ENCODE measurements around the gene ITGA11. TPM values are rescaled to one million over a fixed set of nuclear protein-coding genes. Genes with fewer than 3 reads are reported as not detected.

ITGA11 gene
- total RNA-seq, 5 donors from 2014 or later (not counting 1 experiment from before 2014, with no cell fraction given): 0.07 to 0.95 (median 0.18) TPM; not detected in 2

- H3K9me3 ChIP-seq: no peaks in the 10 kb centered on the region
- H3K27ac ChIP-seq (ENCODE audit: low read length): no peak overlapping the region
- Mint-ChIP-seq H3K27ac (no peak overlapping the region), H3K36me3 (no peaks in the 10 kb centered on the region), H3K4me3 (no peak overlapping the region), H3K9me3 (no peaks in the 10 kb centered on the region), H3K4me1 (no peaks in the 10 kb centered on the region), H3K27me3 (peaks cover 3 to 4% of the 10 kb centered on the region in 2 donors)
- ChIA-PET POLR2A (no interaction called here), CTCF (no interaction called here)
- DNase-seq: no peak
- H3K4me1 ChIP-seq (ENCODE audit: control insufficient read depth in 1 of 2, extremely low read depth in 1 of 2, insufficient read depth in 2 of 2, low read length in 2 of 2): no peaks in the 10 kb centered on the region
- no peak overlapping the region for H3K4me3 ChIP-seq (ENCODE audit: control insufficient read depth in 1 of 2, extremely low read depth in 1 of 2, low read length in 1 of 2)
- H3K36me3 ChIP-seq (ENCODE audit: control insufficient read depth in 2 of 2, extremely low read depth in 1 of 2, insufficient read depth in 1 of 2, low read length in 1 of 2): no peaks in the 10 kb centered on the region
- WGBS (ENCODE audit: insufficient coverage): no CpG with 5 or more reads among the region's 2 CpGs
- H3K27me3 ChIP-seq (replicated peaks in 1 of 2; ENCODE audit: control insufficient read depth in 2 of 2, extremely low read depth in 1 of 2, insufficient read depth in 2 of 2, low read length in 1 of 2): peaks cover 0 to 8% of the 10 kb centered on the region in 2 experiments
- ATAC-seq (replicated peaks in 1 of 4): no peak
These were observed 14.1 kb downstream of the ITGA11 start for GRCh38 chr15:68417897-68418296.

GRCh38 chr15:68417051-68417450, 14.9 kb downstream of the ITGA11 start:
- peaks cover 3 to 4% of the 10 kb centered on the region in 2 donors for H3K27me3 Mint-ChIP-seq
- no peaks in the 10 kb centered on the region for H3K36me3 Mint-ChIP-seq
- no peak overlapping the region for H3K4me3 ChIP-seq (ENCODE audit: control insufficient read depth in 1 of 2, extremely low read depth in 1 of 2, low read length in 1 of 2)
- H3K9me3 ChIP-seq: no peaks in the 10 kb centered on the region
- ChIA-PET POLR2A (no interaction called here), CTCF (no interaction called here)
- no peaks in the 10 kb centered on the region for H3K4me1 ChIP-seq (ENCODE audit: control insufficient read depth in 1 of 2, extremely low read depth in 1 of 2, insufficient read depth in 2 of 2, low read length in 2 of 2)
- no peaks in the 10 kb centered on the region for H3K4me1 Mint-ChIP-seq
- no peak for DNase-seq
- no peak overlapping the region for H3K4me3 Mint-ChIP-seq
- no peaks in the 10 kb centered on the region for H3K36me3 ChIP-seq (ENCODE audit: control insufficient read depth in 2 of 2, extremely low read depth in 1 of 2, insufficient read depth in 1 of 2, low read length in 1 of 2)
- H3K9me3 Mint-ChIP-seq: no peaks in the 10 kb centered on the region
- peaks cover 0 to 7% of the 10 kb centered on the region in 2 experiments for H3K27me3 ChIP-seq (replicated peaks in 1 of 2; ENCODE audit: control insufficient read depth in 2 of 2, extremely low read depth in 1 of 2, insufficient read depth in 2 of 2, low read length in 1 of 2)
- no peak overlapping the region for H3K27ac Mint-ChIP-seq
- no peak for ATAC-seq (replicated peaks in 1 of 4)
- no peak overlapping the region for H3K27ac ChIP-seq (ENCODE audit: low read length)
- WGBS (ENCODE audit: insufficient coverage): 96% methylated on average over 2 of the region's 3 CpGs

GRCh38 chr15:68416158-68416535, 15.8 kb downstream of the ITGA11 start:
- H3K9me3 ChIP-seq: no peaks in the 10 kb centered on the region

GRCh38 chr15:68415501-68416157, 16.3 kb downstream of the ITGA11 start:
- no peaks in the 10 kb centered on the region for H3K4me1 Mint-ChIP-seq
- H3K36me3 Mint-ChIP-seq: no peaks in the 10 kb centered on the region
- Histone ChIP-seq H3K36me3 (ENCODE audit: control insufficient read depth in 2 of 2, extremely low read depth in 1 of 2, insufficient read depth in 1 of 2, low read length in 1 of 2) (no peaks in the 10 kb centered on the region), H3K27me3 (replicated peaks in 1 of 2; ENCODE audit: control insufficient read depth in 2 of 2, extremely low read depth in 1 of 2, insufficient read depth in 2 of 2, low read length in 1 of 2) (peaks cover 0 to 5% of the 10 kb centered on the region in 2 experiments), H3K4me3 (ENCODE audit: control insufficient read depth in 1 of 2, extremely low read depth in 1 of 2, low read length in 1 of 2) (no peak overlapping the region), H3K9me3 (no peaks in the 10 kb centered on the region), H3K4me1 (ENCODE audit: control insufficient read depth in 1 of 2, extremely low read depth in 1 of 2, insufficient read depth in 2 of 2, low read length in 2 of 2) (no peaks in the 10 kb centered on the region), H3K27ac (ENCODE audit: low read length) (no peak overlapping the region)
- ChIA-PET POLR2A (no interaction called here), CTCF (no interaction called here)
- ATAC-seq (replicated peaks in 1 of 4): no peak
- no peak overlapping the region for H3K4me3 Mint-ChIP-seq
- H3K27ac Mint-ChIP-seq: no peak overlapping the region
- WGBS (ENCODE audit: insufficient coverage): 54% methylated on average over 3 of the region's 6 CpGs
- no peaks in the 10 kb centered on the region for H3K27me3 Mint-ChIP-seq
- no peak for DNase-seq
- no peaks in the 10 kb centered on the region for H3K9me3 Mint-ChIP-seq

More at GRCh38 chr15:68416158-68416535, 15.8 kb downstream of the ITGA11 start:
- no peak overlapping the region for H3K27ac Mint-ChIP-seq
- no peaks in the 10 kb centered on the region for H3K4me1 Mint-ChIP-seq
- no peaks in the 10 kb centered on the region for H3K36me3 Mint-ChIP-seq
- Histone ChIP-seq H3K4me1 (ENCODE audit: control insufficient read depth in 1 of 2, extremely low read depth in 1 of 2, insufficient read depth in 2 of 2, low read length in 2 of 2) (no peaks in the 10 kb centered on the region), H3K4me3 (ENCODE audit: control insufficient read depth in 1 of 2, extremely low read depth in 1 of 2, low read length in 1 of 2) (no peak overlapping the region), H3K36me3 (ENCODE audit: control insufficient read depth in 2 of 2, extremely low read depth in 1 of 2, insufficient read depth in 1 of 2, low read length in 1 of 2) (no peaks in the 10 kb centered on the region), H3K27me3 (replicated peaks in 1 of 2; ENCODE audit: control insufficient read depth in 2 of 2, extremely low read depth in 1 of 2, insufficient read depth in 2 of 2, low read length in 1 of 2) (peaks cover 0 to 5% of the 10 kb centered on the region in 2 experiments), H3K27ac (ENCODE audit: low read length) (no peak overlapping the region)
- WGBS (ENCODE audit: insufficient coverage): 83% methylated on average over 3 of the region's 4 CpGs
- no peak for ATAC-seq (replicated peaks in 1 of 4)
- H3K4me3 Mint-ChIP-seq: no peak overlapping the region
- H3K9me3 Mint-ChIP-seq: no peaks in the 10 kb centered on the region
- CTCF ChIA-PET: no interaction called here
- peaks cover 0 to under 1% of the 10 kb centered on the region in 2 donors for H3K27me3 Mint-ChIP-seq
- DNase-seq: no peak
- POLR2A ChIA-PET: no interaction called here

GRCh38 chr15:68415061-68415460, 16.9 kb downstream of the ITGA11 start:
- 82% methylated on average over 3 of the region's 7 CpGs for WGBS (ENCODE audit: insufficient coverage)
- no peaks in the 10 kb centered on the region for H3K27me3 Mint-ChIP-seq
- H3K27me3 ChIP-seq (replicated peaks in 1 of 2; ENCODE audit: control insufficient read depth in 2 of 2, extremely low read depth in 1 of 2, insufficient read depth in 2 of 2, low read length in 1 of 2): peaks cover 0 to 5% of the 10 kb centered on the region in 2 experiments
- H3K4me1 Mint-ChIP-seq: no peaks in the 10 kb centered on the region
- ChIA-PET CTCF (no interaction called here), POLR2A (no interaction called here)
- H3K4me3 ChIP-seq (ENCODE audit: control insufficient read depth in 1 of 2, extremely low read depth in 1 of 2, low read length in 1 of 2): no peak overlapping the region
- no peaks in the 10 kb centered on the region for H3K36me3 Mint-ChIP-seq
- ATAC-seq (replicated peaks in 1 of 4) (no peak), DNase-seq (no peak)
- H3K36me3 ChIP-seq (ENCODE audit: control insufficient read depth in 2 of 2, extremely low read depth in 1 of 2, insufficient read depth in 1 of 2, low read length in 1 of 2): no peaks in the 10 kb centered on the region
- no peaks in the 10 kb centered on the region for H3K4me1 ChIP-seq (ENCODE audit: control insufficient read depth in 1 of 2, extremely low read depth in 1 of 2, insufficient read depth in 2 of 2, low read length in 2 of 2)
- no peak overlapping the region for H3K27ac ChIP-seq (ENCODE audit: low read length)
- no peaks in the 10 kb centered on the region for H3K9me3 Mint-ChIP-seq
- no peak overlapping the region for H3K4me3 Mint-ChIP-seq
- H3K9me3 ChIP-seq: no peaks in the 10 kb centered on the region
- no peak overlapping the region for H3K27ac Mint-ChIP-seq

GRCh38 chr15:68414591-68414990, 17.4 kb downstream of the ITGA11 start:
- Mint-ChIP-seq H3K27ac (no peak overlapping the region), H3K36me3 (no peaks in the 10 kb centered on the region), H3K4me3 (no peak overlapping the region), H3K9me3 (no peaks in the 10 kb centered on the region), H3K27me3 (no peaks in the 10 kb centered on the region), H3K4me1 (no peaks in the 10 kb centered on the region)
- CTCF ChIA-PET: no interaction called here
- Histone ChIP-seq H3K9me3 (no peaks in the 10 kb centered on the region), H3K27ac (ENCODE audit: low read length) (no peak overlapping the region), H3K27me3 (replicated peaks in 1 of 2; ENCODE audit: control insufficient read depth in 2 of 2, extremely low read depth in 1 of 2, insufficient read depth in 2 of 2, low read length in 1 of 2) (peaks cover 0 to 5% of the 10 kb centered on the region in 2 experiments), H3K4me3 (ENCODE audit: control insufficient read depth in 1 of 2, extremely low read depth in 1 of 2, low read length in 1 of 2) (no peak overlapping the region), H3K36me3 (ENCODE audit: control insufficient read depth in 2 of 2, extremely low read depth in 1 of 2, insufficient read depth in 1 of 2, low read length in 1 of 2) (no peaks in the 10 kb centered on the region), H3K4me1 (ENCODE audit: control insufficient read depth in 1 of 2, extremely low read depth in 1 of 2, insufficient read depth in 2 of 2, low read length in 2 of 2) (no peaks in the 10 kb centered on the region)
- POLR2A ChIA-PET: no interaction called here
- ATAC-seq (replicated peaks in 1 of 4) (no peak), DNase-seq (peak in 1 of 35 experiments; percentile 17)
- 88% methylated on average over 3 of the region's 8 CpGs for WGBS (ENCODE audit: insufficient coverage)

GRCh38 chr15:68414206-68414555, 17.8 kb downstream of the ITGA11 start:
- no peaks in the 10 kb centered on the region for H3K27me3 Mint-ChIP-seq

More at GRCh38 chr15:68414206-68414555, 17.8 kb downstream of the ITGA11 start:
- CTCF ChIA-PET: no interaction called here
- Mint-ChIP-seq H3K4me1 (no peaks in the 10 kb centered on the region), H3K36me3 (no peaks in the 10 kb centered on the region), H3K4me3 (no peak overlapping the region), H3K27ac (no peak overlapping the region), H3K9me3 (no peaks in the 10 kb centered on the region)
- Histone ChIP-seq H3K9me3 (no peaks in the 10 kb centered on the region), H3K4me3 (ENCODE audit: control insufficient read depth in 1 of 2, extremely low read depth in 1 of 2, low read length in 1 of 2) (no peak overlapping the region), H3K27ac (ENCODE audit: low read length) (no peak overlapping the region), H3K36me3 (ENCODE audit: control insufficient read depth in 2 of 2, extremely low read depth in 1 of 2, insufficient read depth in 1 of 2, low read length in 1 of 2) (no peaks in the 10 kb centered on the region), H3K4me1 (ENCODE audit: control insufficient read depth in 1 of 2, extremely low read depth in 1 of 2, insufficient read depth in 2 of 2, low read length in 2 of 2) (no peaks in the 10 kb centered on the region), H3K27me3 (replicated peaks in 1 of 2; ENCODE audit: control insufficient read depth in 2 of 2, extremely low read depth in 1 of 2, insufficient read depth in 2 of 2, low read length in 1 of 2) (peaks cover 0 to 5% of the 10 kb centered on the region in 2 experiments)
- POLR2A ChIA-PET: no interaction called here
- DNase-seq (no peak), ATAC-seq (replicated peaks in 1 of 4) (no peak)
- WGBS (ENCODE audit: insufficient coverage): 100% methylated on average over 1 of the region's 3 CpGs
